K562 (cell line): ENCODE data around the gene DHRS4L2. TPM values are rescaled to one million over a fixed set of nuclear protein-coding genes. Genes with fewer than 3 reads are reported as not detected.

Experiments used
- ATAC-seq: fragments of 200-7000 bp; cut with Tn5 transposase; 3 replicates; pipeline ENCODE4 v1.9.1; 2020; ENCODE audit warnings: moderate library complexity
- BruUV-seq: library from RNA; stranded (reverse); fragments of 400-500 nt; replicated peaks from 2 replicates; lab custom pipeline; 2021; lab: Mats Ljungman, UMichigan
- CTCF ChIA-PET: fragments of 300-600 bp; formaldehyde crosslinking; extraction: SDS; loops from one replicate; lab custom pipeline; 2021; ENCODE audit warnings: low intra/inter-chr PET ratio; lab: Yijun Ruan, JAX
- POLR2A ChIA-PET: fragments of 300-600, 350-650 bp; sonication (Branson Sonifier 250); formaldehyde crosslinking; extraction: SDS; loops from one replicate; lab custom pipeline; 2021; ENCODE audit warnings: antibody characterized with exemption, inconsistent platforms; lab: Yijun Ruan, JAX
- DNase-seq, 4 experiments: peaks; one replicate each; pipeline versions ENCODE4 v3.0.0 to v3.0.0-alpha.2; 2011 to 2018; ENCODE audit warnings: low spot score in 3 of 4, mixed read lengths in 3 of 4; ENCODE audit errors: extremely low read depth in 1 of 4
- FAIRE-seq: peaks from 2 replicates; lab custom pipeline; 2011; peaks lifted over from hg19 to GRCh38; lab: Jason Lieb, UNC
- H2AFZ ChIP-seq: 2 replicates; pipeline ENCODE4 v1.6.0; 2011; ENCODE audit warnings: low read depth, low read length, control low read depth, inconsistent platforms
- H3K27ac ChIP-seq: fragments of 200-600 bp; 3 replicates; pipeline ENCODE4 v1.8.0; 2011; ENCODE audit warnings: low read depth, mild to moderate bottlenecking, control low read depth, inconsistent platforms, low read length, moderate library complexity, mixed read lengths; ENCODE audit errors: extremely low read depth
- H3K27me3 ChIP-seq, 2 experiments: fragments of 300-600 bp in 1 of 2; 2 replicates in 1 of 2; 3 replicates in 1 of 2; pipeline versions ENCODE4 v1.6.0 to v1.8.0; 2011; ENCODE audit warnings: inconsistent platforms in 2 of 2, low read length in 2 of 2, mild to moderate bottlenecking in 1 of 2, mixed read lengths in 1 of 2, moderate library complexity in 1 of 2; ENCODE audit not compliant: control insufficient read depth in 2 of 2, insufficient read depth in 2 of 2
- H3K36me3 ChIP-seq: fragments of 300-600 bp; 3 replicates; pipeline ENCODE4 v1.8.0; 2011; ENCODE audit warnings: mild to moderate bottlenecking, low read length, inconsistent platforms; ENCODE audit not compliant: control insufficient read depth, insufficient read depth
- H3K4me1 ChIP-seq, 2 experiments: fragments of 200-600 bp in 1 of 2; replicated peaks in 1 of 2; 2 replicates in 1 of 2; 3 replicates in 1 of 2; pipeline versions ENCODE4 v1.5.1 to v1.8.0; 2011; ENCODE audit warnings: inconsistent platforms in 2 of 2, low read length in 2 of 2, mild to moderate bottlenecking in 1 of 2, mixed read lengths in 1 of 2, moderate library complexity in 1 of 2; ENCODE audit not compliant: control insufficient read depth in 2 of 2, insufficient read depth in 2 of 2
- H3K4me2 ChIP-seq: 2 replicates; pipeline ENCODE4 v1.6.1; 2011; ENCODE audit warnings: low read length, control low read depth, inconsistent platforms, mixed read lengths; ENCODE audit not compliant: insufficient read depth
- H3K4me3 ChIP-seq: fragments of 200-600 bp; sonication (generic), shearing (Covaris generic); 2 replicates; pipeline ENCODE4 v1.5.1; 2016; ENCODE audit warnings: control low read depth, inconsistent platforms
- H3K79me2 ChIP-seq: fragments of 200-600 bp; 3 replicates; pipeline ENCODE4 v1.8.0; 2011; ENCODE audit warnings: low read length, inconsistent platforms; ENCODE audit not compliant: control insufficient read depth, insufficient read depth
- H3K9ac ChIP-seq, 2 experiments: 2 replicates each; pipeline versions ENCODE4 v1.6.0 to v1.6.1; 2011; ENCODE audit warnings: low read depth in 2 of 2, low read length in 2 of 2, control low read depth in 1 of 2, inconsistent platforms in 1 of 2, mild to moderate bottlenecking in 1 of 2, mixed read lengths in 1 of 2; ENCODE audit not compliant: insufficient read depth in 1 of 2
- H3K9me1 ChIP-seq: one replicate; pipeline ENCODE4 v1.6.0; 2011; ENCODE audit warnings: inconsistent platforms, mild to moderate bottlenecking, low read length, moderate library complexity; ENCODE audit not compliant: control insufficient read depth, insufficient read depth
- H3K9me3 ChIP-seq: replicated peaks from 2 replicates; pipeline ENCODE4 v1.5.1; 2011; ENCODE audit warnings: low read depth, low read length, inconsistent platforms; ENCODE audit not compliant: control insufficient read depth, insufficient read depth
- H4K20me1 ChIP-seq: replicated peaks from 2 replicates; pipeline ENCODE4 v1.6.1; 2011; ENCODE audit warnings: low read length, inconsistent platforms, mixed read lengths; ENCODE audit not compliant: control insufficient read depth, insufficient read depth
- ARID2 ChIP-seq: fragments of 450-650 bp; IDR thresholded peaks from 2 replicates; pipeline ENCODE4 v1.6.1; 2017; ENCODE audit warnings: antibody characterized with exemption, mild to moderate bottlenecking
- HMGXB4 ChIP-seq: sonication (generic); formaldehyde crosslinking; IDR thresholded peaks from 2 replicates; pipeline ENCODE4 v1.8.1; 2023; ENCODE audit warnings: mild to moderate bottlenecking, missing genetic modification reagents
- LARP7 ChIP-seq: fragments of 450-650 bp; IDR thresholded peaks from 2 replicates; pipeline ENCODE4 v1.6.1; 2016
- SMARCA4 ChIP-seq: fragments of 450-650 bp; IDR thresholded peaks from 2 replicates; pipeline ENCODE4 v1.6.1; 2016
- ZBTB40 ChIP-seq, 2 experiments: fragments of 450-650 bp in 1 of 2; sonication (generic) in 1 of 2; formaldehyde crosslinking in 1 of 2; IDR thresholded peaks; 2 replicates each; pipeline versions ENCODE4 v1.7.1 to v1.9.0; 2016 to 2022; ENCODE audit warnings: inconsistent platforms in 1 of 2, mild to moderate bottlenecking in 1 of 2, missing genetic modification reagents in 1 of 2
- ZNF512 ChIP-seq: IDR thresholded peaks from 2 replicates; pipeline ENCODE4 v1.6.1; 2016; ENCODE audit warnings: missing genetic modification characterization, missing compliant biosample characterization
- ZNF717 ChIP-seq: fragments of 250-450 bp; sonication (Bioruptor Pico); IDR thresholded peaks from 2 replicates; pipeline ENCODE4 v1.5.0; 2021
- WGBS: fragments of 100-300 bp; shearing (Covaris generic); methylation state at CpG from one replicate; pipeline ENCODE4 v1.1.6; 2016; ENCODE audit warnings: low coverage, mixed read lengths; ENCODE audit not compliant: insufficient coverage; ENCODE audit errors: missing lambda C conversion rate; 5-methylcytosine and 5-hydroxymethylcytosine counted together
- in situ Hi-C: fragments of 300-500 bp; cut with MboI; formaldehyde crosslinking; loops from 4 replicates; pipeline ENCODE4 v1.15.0; 2018; ENCODE audit warnings: inconsistent platforms, mixed read lengths
- intact Hi-C: fragments of 100-400 bp; cut with micrococcal nuclease; formaldehyde crosslinking; loops from 2 replicates; pipeline ENCODE4 v1.14.2; 2022
- polyA plus RNA-seq, 8 experiments: library from polyadenylated mRNA; depleted of rRNA in 4 of 8; stranded (reverse) in 5 of 8; unstranded in 3 of 8; fragments of >200 nt; fragmentation: Nextera tagmentation in 2 of 8; fragmentation: Illumina TruSeq in 1 of 8; extraction: Ambion mirVana in 2 of 8; extraction: Trizol in 1 of 8; gene quantifications; 2 replicates each; pipeline versions ENCODE4 v1.2.1 to v1.2.3, GENCODE V29; 2011 to 2014; ENCODE audit warnings: inconsistent platforms in 1 of 8, missing spikeins in 1 of 8
- total RNA-seq, 7 experiments: library from RNA; depleted of rRNA in 6 of 7; stranded (reverse); fragments of >200 nt in 6 of 7; fragmentation: Illumina TruSeq in 2 of 7; extraction: Trizol in 2 of 7; gene quantifications; 2 replicates each; pipeline versions ENCODE4 v1.2.1 to v1.2.3, GENCODE V29; 2011 to 2021; ENCODE audit warnings: low replicate concordance in 1 of 7

DHRS4L2 gene
- total and polyA plus RNA-seq, 9 of the 15 experiments (the other 6 are each of a cell fraction or from before 2014, with no cell fraction given): 2.3 to 13.7 (median 8.1) TPM

- 0% methylated on average over 1 of the region's 2 CpGs for WGBS
- intact Hi-C loops: loop anchor here (10.0 kb wide), 1 partner anchor 84 kb away; the partner anchor contains the start of gene PCK2
- H4K20me1 ChIP-seq: no peaks in the 10 kb centered on the region
- peaks cover 0 to 5% of the 10 kb centered on the region in 2 experiments; a peak in 2 of 5 replicates for H3K4me1 ChIP-seq
- no peaks in the 10 kb centered on the region for H3K79me2 ChIP-seq
- no peak overlapping the region for H2AFZ ChIP-seq
- no peak for ATAC-seq
- in situ Hi-C loops: loop anchor here (5.0 to 10.0 kb wide), 3 partner anchors 34 to 284 kb away; partner anchors contain the start of genes DHRS1 and NOP9
- H3K27me3 ChIP-seq: no peaks in the 10 kb centered on the region
- H3K4me3 ChIP-seq: no peak overlapping the region
- CTCF ChIA-PET: interaction anchor here (0.6 kb wide), 1 partner anchor 278 kb away, joined by 4 read pairs; no protein-coding TSS in a partner anchor
- 0 out of 2 replicates have a peak overlapping the region, but pooled peaks have one; percentile 5 for H3K4me2 ChIP-seq
- no peaks in the 10 kb centered on the region for H3K36me3 ChIP-seq
- BruUV-seq: no TSS peak
- H3K9me3 ChIP-seq: peaks cover 4% of the 10 kb centered on the region; the same call in 1 of the 2 replicates
- FAIRE-seq: no peak
- no peak overlapping the region for H3K27ac ChIP-seq
- POLR2A ChIA-PET: no interaction called here
- no peak overlapping the region for H3K9ac ChIP-seq
- no peaks in the 10 kb centered on the region for H3K9me1 ChIP-seq
- no peak for DNase-seq
- TF ChIP-seq ZBTB40 (IDR thresholded peaks at IDR 0.05): peak; percentile 16; the same call in 1 of the 2 replicates
- TF ChIP-seq ZBTB40 (CRISPR knock-in tag; IDR thresholded peaks at IDR 0.05): no peak
- 0 out of 2 replicates have a peak, but pooled peaks have one; percentile 11 for TF ChIP-seq ARID2
- TF ChIP-seq LARP7: peak; percentile 61; the same call in 1 of the 2 replicates
- no peak for TF ChIP-seq ZNF717
- TF ChIP-seq ZNF512 (tag): peak; percentile 94
- no peak for TF ChIP-seq HMGXB4
- TF ChIP-seq SMARCA4: 0 out of 2 replicates have a peak, but pooled peaks have one; percentile 15
These were observed 22.3 kb downstream of the DHRS4L2 start for GRCh38 chr14:24011051-24011450.
